ENCODE measurements around the gene BICDL1.

- TF ChIP-seq CTCF (IDR thresholded peaks at IDR 0.05 in 8 of 11, conservative IDR thresholded peaks at IDR 0.05 in 3 of 11) (no peak), POLR2A (IDR thresholded peaks at IDR 0.05) (no peak), POLR2AphosphoS5 (IDR thresholded peaks at IDR 0.05) (no peak)
These were observed 17.4 kb downstream of the BICDL1 start for GRCh38 chr12:120006258-120006975.
